AG10803 (cell line): ENCODE results near the gene SLC6A4.
"Not testable (repeated sequence)": the region's sequence is repeated elsewhere in the genome, so short reads cannot be mapped to it uniquely, and the experiment has no call there.

Source experiments
- DNase-seq: peaks from one replicate; pipeline ENCODE4 v3.0.0; 2010; ENCODE audit warnings: low read depth
- H3K4me3 ChIP-seq: 2 replicates; pipeline ENCODE4 v1.5.1; 2011; ENCODE audit warnings: mild to moderate bottlenecking, low read length, control low read depth
- TF ChIP-seq, protein P1 (sequence below): conservative IDR thresholded peaks from 2 replicates; pipeline ENCODE4 v1.5.1; 2011; ENCODE audit warnings: mild to moderate bottlenecking, low read length, control low read depth, inconsistent platforms

Gene SLC6A4

DNA sequence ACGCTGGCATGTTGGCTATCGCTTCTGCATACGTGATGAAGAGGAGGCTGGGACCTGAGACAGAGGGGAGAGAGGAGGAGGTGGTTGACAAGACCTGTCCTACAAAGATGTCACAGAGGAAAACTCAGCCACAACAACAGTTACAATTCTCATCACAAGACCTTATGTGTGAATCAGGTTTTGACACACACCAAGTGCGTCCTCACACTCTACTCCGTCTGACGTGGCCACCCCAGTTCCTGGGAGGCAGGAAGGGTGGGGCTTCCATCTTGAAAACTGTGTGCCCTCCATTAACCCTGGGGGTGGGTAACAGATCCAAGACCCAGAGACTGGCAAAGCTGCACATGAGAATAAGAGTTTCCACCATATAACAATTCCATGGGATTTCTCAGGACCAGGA lies 24.1 kb downstream of the SLC6A4 start:
- no peak overlapping the region for H3K4me3 ChIP-seq
- TF ChIP-seq, protein P1, sequence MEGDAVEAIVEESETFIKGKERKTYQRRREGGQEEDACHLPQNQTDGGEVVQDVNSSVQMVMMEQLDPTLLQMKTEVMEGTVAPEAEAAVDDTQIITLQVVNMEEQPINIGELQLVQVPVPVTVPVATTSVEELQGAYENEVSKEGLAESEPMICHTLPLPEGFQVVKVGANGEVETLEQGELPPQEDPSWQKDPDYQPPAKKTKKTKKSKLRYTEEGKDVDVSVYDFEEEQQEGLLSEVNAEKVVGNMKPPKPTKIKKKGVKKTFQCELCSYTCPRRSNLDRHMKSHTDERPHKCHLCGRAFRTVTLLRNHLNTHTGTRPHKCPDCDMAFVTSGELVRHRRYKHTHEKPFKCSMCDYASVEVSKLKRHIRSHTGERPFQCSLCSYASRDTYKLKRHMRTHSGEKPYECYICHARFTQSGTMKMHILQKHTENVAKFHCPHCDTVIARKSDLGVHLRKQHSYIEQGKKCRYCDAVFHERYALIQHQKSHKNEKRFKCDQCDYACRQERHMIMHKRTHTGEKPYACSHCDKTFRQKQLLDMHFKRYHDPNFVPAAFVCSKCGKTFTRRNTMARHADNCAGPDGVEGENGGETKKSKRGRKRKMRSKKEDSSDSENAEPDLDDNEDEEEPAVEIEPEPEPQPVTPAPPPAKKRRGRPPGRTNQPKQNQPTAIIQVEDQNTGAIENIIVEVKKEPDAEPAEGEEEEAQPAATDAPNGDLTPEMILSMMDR = no peak

DNA sequence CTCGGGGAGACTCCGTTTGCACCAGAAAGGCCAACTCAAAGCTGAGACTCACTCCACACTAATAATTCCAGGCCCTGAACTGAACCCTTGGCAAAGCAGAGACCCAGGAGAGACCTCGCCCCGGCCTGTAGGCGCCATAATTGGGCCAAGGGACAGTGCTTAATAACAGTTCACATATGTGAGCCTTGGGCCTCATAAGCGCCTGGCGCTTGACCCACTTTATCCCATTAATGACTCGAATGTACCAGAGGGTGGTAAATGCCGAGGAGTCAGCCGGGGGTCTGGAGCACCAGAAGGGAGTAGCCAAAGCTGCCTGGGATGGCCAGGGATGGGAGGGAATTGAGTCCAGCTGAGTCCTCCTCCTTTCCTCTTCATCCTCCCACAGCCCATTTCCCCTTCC lies 24.6 kb downstream of the SLC6A4 start:
- no peak overlapping the region for H3K4me3 ChIP-seq
- TF ChIP-seq, protein P1 = no peak
- no peak for DNase-seq

More for the DNA sequence above, 24.1 kb downstream of the SLC6A4 start:
- no peak for DNase-seq

DNA sequence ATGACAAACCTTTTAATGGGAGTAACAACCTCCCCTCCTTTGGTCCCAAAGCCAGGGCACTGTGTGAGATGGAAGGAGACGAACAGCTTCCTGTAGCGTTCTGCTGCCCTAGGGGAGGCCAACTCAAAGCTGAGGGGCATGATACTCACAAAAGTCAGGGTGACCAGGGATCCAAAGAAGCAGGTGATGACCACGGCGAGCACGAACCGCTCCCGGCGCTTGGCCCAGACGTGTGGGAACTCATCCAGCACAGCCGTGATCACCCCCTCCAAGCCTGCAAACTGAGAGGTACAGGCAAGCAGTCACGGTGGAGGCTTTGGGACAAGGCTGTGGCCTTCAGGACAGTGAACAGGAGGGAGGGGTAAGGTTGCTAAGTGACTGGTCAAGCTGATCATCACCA lies 25.1 kb downstream of the SLC6A4 start:
- no peak overlapping the region for H3K4me3 ChIP-seq
- TF ChIP-seq, protein P1 = no peak
- no peak for DNase-seq

DNA sequence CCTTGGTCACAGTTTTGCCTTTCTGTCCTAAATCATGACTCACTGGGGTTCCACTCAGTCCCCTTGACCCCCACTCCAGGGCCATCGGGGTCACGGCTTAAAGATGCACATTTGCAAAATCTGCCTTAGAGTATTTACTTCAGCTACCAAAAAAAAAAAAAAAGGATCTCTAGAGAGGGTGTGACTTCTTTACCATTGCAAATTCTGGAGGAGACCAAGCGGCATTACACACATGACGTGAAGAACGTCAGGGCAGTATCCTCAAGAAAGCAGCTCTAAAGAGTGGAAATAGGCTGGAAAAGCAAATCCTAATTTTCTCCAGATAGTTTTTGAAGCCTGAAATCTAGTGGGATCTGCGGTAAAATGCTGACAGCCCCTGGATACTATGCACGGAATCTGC lies 25.6 kb downstream of the SLC6A4 start:
- TF ChIP-seq, protein P1 = no peak
- H3K4me3 ChIP-seq = no peak overlapping the region
- DNase-seq = no peak

DNA sequence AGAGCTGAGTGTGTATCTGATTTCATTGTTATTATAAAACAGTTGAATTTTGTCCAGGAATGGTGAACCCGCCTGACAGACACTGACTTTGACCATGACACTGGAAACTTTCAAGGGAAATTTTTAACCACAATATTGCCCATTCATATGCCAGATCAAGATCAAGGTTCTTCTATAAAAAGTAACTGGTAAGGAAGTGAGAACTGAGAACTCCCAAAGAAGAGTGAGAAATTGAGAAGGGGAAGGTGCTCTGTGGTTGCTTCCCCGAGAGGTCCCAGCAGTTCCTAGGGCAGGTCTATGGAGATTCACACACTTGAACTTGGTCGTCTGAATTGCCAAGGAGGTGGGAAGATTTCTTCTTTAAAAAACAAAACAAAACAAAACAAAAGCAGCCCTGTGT lies 27.3 kb downstream of the SLC6A4 start:
- TF ChIP-seq, protein P1 = no peak
- no peak for DNase-seq
- no peak overlapping the region for H3K4me3 ChIP-seq

DNA sequence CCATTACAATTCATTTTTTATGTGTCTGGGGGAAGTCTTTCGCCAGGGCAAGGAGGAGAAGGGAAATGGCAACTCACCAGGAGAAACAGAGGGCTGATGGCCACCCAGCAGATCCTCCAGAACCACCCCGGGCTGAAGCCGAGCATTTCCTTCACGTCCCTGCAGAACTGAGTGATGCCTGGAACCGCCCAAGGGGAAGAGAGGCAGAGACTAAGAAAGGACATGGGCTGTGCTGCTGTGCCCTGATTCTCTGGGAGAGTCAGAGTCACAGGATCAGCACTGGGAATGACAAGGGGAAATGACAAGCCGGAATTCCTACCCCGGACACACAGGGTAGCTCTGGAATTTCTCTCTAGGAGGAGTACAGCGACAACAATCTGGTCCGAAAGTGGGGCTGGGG lies 27.8 kb downstream of the SLC6A4 start:
- TF ChIP-seq, protein P1 = no peak
- H3K4me3 ChIP-seq = no peak overlapping the region
- no peak for DNase-seq

DNA sequence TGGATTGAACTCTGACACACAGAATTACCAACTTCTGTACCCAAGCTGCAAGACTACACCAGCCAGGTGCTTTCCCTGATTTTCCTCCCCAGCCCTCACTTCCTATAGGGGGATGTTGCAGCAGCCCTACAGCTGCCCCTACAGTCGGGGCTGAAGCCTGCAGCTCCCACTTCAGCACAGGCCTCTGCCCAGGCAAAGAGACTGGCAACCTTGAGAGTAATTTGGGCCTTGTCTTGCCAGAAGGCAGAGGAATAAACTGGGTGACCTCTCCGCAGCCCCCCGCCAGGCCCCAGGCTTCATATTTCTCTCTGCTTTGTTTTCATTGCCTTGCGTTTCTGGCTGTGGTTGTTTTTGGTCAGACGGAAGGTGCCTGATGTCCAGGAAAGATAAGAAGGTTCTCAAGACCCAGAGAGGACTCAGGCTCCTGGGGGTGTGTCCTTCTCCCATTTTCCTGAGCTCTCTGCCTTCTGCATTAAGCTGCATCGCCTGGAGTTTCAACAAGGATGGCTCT lies 32.0 kb downstream of the SLC6A4 start:
- TF ChIP-seq, protein P1 = no peak
- DNase-seq = no peak

DNA sequence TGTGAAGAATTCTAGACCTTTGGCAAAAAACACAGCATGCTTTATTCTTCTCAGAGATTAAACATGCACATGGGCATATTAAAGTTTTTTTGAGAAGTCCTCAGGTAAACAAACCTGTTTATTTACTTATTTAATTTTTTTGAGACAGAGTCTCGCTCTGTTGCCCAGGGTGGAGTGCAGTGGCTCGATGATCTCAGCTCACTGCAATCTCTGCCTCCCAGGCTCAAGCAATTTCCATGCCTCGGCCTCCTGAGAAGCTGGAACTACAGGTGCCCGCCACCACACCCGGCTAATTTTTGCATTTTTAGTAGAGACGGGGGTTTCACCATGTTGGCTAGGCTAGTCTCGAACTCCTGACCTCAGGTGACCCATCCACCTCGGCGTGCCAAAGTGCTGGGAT lies 34.8 kb downstream of the SLC6A4 start:
- not testable (repeated sequence) for DNase-seq, H3K4me3 ChIP-seq

More for the DNA sequence above, 32.0 kb downstream of the SLC6A4 start:
- H3K4me3 ChIP-seq = no peak overlapping the region
